HG03378 (cell line): ENCODE data around the gene DGKB.

ENCODE experiments used
- ATAC-seq: cut with Tn5 transposase; IDR thresholded peaks from one replicate; pipeline ENCODE4 v1.9.1; 2021; ENCODE audit warnings: mild to moderate bottlenecking, moderate library complexity; ENCODE audit not compliant: unreplicated experiment

Gene DGKB

GRCh38 chr7:14242175-14242574 lies 660.4 kb downstream of the DGKB start:
- no peak for ATAC-seq

- ATAC-seq, result no peak
These were observed 665.7 kb downstream of the DGKB start for GRCh38 chr7:14236834-14237233.

- ATAC-seq, result no peak
These were observed 667.5 kb downstream of the DGKB start for GRCh38 chr7:14235056-14235455.

DNA sequence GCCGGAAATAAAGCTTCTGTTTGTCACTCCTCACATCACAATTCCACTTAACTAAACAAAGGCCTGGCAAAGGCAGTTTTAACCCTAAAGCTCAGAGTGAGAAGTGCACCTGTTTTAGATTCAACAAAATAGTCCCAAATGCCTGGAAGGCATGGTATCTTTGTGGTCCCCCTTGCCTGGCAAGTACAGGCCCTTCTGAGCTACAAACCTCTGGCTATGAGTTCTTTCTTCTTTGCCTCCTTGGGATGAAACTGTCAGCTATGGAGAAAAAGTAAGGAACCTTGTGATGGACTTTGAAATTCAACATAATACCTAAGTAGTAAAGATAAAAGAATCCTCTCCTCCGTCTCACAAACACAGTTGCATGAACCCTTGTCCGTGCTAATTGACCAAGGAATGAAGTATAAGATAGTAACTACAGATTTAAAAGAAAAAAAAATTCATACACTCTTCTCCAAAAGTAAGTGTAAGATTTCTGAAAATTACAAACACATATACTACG lies 668.6 kb downstream of the DGKB start:
- ATAC-seq, result no peak

DNA sequence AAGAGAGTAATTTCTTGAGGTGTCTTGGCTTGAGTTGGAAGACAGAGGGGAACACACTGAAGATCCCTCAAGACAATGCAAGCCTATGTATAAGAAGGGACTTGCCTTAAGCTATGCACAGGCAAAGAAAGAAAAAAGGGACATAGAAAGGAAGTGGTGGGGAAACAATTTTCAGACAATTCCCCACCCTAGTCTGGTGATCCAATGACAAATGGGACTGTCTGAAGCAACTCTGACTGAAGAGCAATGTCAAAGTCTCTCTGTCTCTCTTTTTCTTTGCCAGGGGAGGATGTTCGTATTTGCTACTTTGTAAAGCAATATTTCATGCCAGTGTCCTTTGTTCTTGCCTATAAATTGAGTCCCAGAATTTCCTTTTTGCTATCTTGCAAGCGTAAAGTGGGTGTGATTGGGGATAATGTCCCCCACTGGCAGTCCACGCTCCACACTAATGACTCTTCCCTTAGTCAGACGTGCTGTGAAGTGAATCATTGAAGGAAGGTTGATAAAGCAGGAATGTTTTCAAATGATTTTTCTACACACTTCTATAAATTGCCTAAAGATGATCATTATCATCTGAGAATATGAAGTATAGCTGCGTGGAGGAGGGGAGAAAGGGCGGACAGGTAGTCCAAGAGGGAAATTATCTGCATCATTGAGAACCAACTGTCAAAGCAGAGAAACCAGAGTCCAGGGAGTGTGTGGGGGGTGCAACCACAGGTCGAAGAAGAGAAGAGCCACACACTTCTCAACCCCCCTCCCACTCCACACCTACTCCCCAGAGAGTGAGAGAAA lies 669.3 kb downstream of the DGKB start:
- no peak for ATAC-seq

DNA sequence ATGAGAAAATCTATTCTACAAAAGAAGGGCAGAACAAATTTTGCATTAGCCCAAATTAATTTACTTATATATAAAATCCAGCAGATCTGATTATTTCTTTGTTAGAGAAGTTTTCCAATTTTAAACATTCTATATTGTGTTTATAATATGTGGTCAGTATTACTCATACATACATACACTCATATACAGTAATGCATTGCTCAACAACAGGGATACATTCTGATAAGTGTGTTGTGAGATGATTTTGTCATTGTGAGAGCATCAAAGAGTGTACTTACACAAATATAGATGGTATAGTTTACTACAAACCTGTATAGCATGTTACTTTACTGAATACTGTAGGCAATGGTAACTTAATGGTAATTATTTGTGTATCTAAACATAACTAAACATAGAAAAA lies 673.5 kb downstream of the DGKB start:
- no peak for ATAC-seq

DNA sequence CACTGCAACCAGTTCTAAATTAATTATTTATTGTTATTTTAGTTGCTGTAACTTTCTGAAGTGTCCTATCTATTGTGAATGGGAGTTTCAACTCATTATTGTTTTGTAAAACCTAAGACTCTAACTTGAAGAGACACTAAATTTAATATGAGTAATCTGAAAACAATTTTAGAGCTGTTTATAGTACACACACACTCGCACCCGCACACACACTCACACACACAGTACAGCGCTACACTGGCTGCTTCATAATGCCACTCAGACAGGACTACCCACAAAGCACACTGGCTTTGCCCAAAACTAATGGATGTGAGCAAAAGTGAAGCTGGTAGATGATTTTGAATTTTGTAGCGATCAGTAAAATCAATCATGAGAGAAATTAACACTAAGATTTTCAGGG lies 674.2 kb downstream of the DGKB start:
- no peak for ATAC-seq

GRCh38 chr7:14226126-14226525 lies 676.4 kb downstream of the DGKB start:
- no peak for ATAC-seq

GRCh38 chr7:14219125-14219524 lies 683.4 kb downstream of the DGKB start:
- ATAC-seq, result no peak

DNA sequence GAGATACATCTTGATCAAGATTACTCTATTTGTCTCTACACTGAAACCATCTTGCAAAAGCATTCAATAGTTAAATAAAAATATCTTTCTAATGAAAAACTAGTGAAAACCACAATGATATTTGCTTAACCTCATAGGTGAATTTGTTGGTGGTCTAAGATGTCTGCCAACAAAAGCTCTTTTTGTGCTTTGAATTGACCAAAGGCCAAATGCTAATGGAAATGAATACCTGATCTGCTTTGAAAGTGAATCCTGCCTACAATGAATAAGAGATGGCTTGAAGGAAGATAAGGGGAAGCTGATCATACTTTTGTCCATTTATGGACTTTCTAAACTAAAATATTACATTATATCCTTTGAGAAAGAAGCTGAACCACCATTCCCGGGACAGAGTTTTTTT lies 684.2 kb downstream of the DGKB start:
- ATAC-seq, result no peak

DNA sequence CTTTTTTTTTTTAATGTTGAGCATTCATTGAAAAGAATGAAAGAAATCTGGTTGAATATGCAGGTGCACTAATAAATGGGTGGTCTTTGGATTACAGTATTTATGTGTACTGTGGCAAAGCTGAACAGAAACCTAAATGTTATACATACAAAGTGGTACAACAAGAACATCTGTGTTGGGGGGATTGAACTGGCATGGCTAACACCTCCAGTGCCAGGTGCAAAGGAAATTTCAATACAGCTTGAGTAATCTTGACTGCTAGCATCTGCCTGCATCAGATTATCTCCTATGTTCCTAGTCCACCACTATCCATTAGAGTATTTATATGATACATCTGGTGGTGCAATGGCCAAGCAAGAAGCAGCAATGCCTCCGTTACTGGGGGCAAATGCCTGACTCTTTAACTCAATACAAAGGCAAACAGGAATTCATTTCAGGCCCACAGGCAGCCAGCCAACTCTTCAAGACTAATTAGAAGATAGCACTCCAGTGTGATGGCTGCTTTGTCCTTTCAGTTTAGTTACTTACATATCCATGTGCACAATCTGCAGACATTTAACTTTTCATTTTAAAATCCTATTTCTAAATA lies 692.6 kb downstream of the DGKB start:
- ATAC-seq, result no peak

DNA sequence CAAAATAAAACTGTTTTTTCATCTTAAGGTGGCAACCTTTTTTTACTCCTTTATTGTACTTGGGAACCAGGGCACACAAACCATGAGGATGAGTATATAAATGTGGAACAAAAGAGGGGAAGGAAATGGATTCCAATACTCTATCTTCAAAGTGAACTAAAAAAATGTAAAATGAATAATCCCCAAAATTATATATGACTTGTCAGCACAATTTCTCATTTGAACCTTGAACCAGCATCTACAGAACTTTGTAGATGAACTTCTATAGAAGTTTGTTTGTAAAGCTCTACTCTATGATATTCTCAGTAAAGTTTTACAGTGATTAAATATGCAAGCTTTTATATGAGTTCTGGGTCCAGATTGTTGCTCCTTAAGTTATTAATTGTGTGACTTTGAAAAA lies 694.8 kb downstream of the DGKB start:
- no peak for ATAC-seq

DNA sequence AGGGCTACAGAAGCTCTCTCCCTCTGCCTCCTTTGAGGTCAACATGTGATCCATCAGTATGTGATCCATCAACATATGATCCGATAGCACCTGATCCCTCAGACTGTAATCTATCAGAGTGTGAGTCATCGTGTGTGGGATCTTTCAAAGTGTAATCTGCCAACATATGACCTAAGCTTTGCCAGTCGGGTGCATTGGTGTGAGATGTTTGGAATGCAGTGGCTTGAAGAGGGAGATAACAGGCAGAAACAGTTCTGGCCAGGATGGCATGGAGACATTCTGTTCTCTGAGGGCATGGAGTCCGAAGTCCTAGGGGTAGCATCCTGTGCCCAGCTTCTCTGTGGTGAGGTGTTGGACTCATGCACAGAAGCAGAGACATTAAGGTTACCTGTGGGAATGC lies 695.4 kb downstream of the DGKB start:
- no peak for ATAC-seq

DNA sequence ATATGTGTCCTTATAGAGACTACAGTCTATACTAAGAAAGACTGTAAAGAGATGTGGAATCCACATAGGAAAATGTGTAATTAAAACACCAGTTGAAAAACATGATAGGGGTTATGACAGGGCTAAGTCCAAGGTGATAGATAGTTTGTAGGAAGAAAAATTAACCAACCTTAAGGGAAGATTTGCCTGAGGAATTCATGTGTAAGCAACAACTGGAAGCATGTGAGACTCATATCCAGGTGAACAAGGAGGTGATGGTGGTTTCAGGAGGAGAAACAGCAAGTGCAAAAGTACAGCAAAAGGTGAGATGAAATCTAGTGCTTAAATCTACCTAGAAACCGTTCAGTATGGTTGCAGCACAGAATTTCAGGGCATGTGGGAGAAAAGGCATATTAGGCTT lies 696.4 kb downstream of the DGKB start:
- no peak for ATAC-seq

GRCh38 chr7:14201353-14201752 lies 701.2 kb downstream of the DGKB start:
- ATAC-seq, result no peak

DNA sequence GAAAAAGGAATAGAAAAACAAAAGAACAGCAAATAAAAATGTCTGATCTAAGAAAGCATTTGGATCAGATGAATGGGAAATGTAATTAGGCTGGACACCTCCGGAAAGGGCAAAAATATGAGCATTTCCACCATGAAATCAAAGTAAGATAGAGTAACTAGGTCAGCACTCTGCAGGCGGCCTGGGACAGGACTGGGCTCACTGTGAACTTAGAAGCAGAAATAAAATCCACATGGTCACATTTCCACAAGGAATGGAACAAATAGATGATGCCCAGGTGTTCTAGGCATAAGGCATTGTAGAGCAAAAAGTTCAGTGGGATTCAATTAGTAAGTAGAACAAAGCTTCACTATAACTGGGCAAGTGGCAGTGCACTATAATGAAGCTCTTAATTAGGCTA lies 703.2 kb downstream of the DGKB start:
- no peak for ATAC-seq

DNA sequence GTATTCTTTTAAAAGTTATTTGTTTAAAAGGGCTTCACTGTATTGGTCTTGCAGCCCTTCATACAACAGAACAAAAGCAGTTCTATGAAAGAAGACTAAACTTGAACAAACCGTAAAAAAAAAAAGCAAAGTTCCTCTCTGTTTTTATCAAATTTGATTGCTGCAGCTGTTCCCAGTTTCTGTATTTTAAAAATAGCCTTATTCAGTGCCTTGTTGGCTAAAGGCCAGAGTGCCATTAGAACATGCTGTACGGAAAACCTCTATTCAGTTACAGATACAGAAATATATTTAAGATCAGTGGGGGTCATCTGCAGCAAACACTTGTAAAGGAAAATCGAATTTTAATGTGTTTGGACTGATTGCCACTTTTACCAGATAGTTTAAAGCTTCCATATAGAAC lies 705.3 kb downstream of the DGKB start:
- ATAC-seq, result no peak

- ATAC-seq, result no peak
These were observed 706.0 kb downstream of the DGKB start for GRCh38 chr7:14196555-14196954.

DNA sequence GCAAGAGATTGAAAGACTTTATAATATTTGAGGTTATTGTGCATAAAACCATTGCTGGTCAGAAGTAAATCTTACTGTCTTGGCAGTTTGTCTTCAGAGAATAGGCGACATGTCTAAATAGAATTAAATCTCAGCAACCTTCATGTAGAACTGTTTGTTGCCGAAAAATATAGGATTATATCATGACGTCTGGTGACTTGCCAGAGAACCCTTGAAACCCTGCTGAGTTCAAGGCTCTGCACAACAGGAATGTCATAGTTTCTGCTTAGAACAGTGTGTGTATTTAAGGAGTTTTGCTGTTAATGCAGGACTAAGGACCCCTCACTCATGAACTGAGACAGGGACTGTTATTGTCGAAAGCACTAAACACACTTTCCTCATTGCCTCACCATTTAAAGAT lies 706.7 kb downstream of the DGKB start:
- no peak for ATAC-seq

DNA sequence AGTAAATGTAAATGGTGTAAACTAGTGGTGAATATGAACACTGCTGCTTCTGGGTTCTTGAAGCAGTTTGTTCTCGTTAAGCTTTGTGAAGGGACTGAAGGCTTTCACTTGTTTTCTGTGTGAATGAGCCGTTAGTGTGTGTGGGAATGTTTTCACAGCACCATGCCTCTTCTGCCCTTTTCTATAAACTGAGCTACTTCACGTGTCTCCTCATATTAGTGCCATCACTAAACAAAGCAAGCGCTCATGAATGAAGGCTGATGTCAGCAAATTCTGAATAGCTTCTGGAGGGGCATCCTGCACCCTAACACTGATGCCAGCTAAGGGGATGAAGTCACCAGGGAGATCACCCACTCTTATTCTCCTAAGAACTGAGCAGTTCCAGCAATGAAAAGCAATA lies 707.5 kb downstream of the DGKB start:
- no peak for ATAC-seq

DNA sequence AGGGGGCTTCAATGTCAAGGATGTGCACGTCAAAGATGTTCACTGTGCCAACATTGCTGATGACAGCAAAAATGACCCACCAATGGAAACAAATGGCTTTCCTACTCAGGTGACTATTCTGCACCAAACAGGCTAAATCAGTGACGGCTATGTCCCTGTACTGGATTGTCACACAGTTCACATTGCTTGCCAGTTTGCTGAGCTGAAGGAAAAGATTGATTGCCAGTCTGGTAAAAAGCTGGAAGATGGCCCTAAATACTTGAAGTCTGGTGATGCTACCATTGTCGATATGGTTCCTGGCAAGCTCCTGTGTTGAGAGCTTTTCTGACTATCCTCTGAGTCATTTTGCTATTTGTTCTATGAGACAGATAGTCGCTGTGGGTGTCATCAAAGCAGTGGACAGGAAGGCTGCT lies 710.9 kb downstream of the DGKB start:
- ATAC-seq, result no peak

DNA sequence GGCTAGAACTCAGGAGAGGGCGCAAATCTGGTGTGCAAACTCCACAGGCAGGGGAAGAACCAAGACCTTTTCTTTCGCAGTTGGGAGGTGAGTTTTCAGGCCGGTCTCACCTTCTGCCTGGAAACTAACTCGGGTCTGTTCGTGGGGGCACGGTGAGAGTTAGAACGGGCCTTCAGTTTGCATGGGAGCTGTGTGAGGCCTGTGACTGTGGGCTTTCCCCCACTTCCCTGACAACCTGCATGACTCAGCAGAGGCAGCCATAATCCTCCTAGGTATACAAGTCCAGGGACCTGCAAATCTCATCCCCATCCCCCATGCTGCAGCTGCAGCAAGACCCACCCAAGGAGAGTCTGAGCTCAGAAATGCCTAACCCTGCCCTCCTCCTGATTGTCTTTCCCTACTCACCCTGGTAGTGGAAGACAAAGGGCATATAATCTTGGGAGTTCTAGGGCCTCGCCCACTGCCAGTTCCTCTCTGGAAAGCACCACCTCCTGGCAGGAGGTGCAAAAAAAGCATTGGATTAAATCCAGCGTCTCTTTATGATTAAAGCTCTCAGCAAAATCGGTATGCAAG lies 718.2 kb downstream of the DGKB start:
- no peak for ATAC-seq
